ENCODE data around the gene ZNF442.
"Not testable (repeated sequence)": the region's sequence is repeated elsewhere in the genome, so short reads cannot be mapped to it uniquely, and the experiment has no call there.

ZNF442 gene

DNA sequence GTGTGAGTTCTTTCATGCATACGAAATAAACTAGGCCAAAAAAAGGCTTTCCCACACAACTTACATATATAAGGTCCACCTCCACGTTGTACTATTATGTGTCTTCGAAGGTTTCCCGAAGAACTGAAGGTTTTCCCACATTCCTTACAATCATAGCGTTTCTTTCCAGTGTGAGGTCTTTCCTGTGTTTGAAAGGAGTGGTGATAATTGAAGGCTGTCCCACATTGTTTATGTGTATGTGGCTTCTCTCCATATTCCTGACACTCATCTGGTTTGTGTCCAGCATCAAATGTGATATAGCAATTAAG lies 14.6 kb downstream of the ZNF442 start:
- DNase-seq (no peak), ATAC-seq (replicated peaks) (no peak)
- peaks cover 2 to 14% of the 10 kb centered on the region in 2 donors for H3K4me1 Mint-ChIP-seq
- H3K27ac Mint-ChIP-seq = no peak overlapping the region
- peaks cover 24 to 25% of the 10 kb centered on the region in 2 donors for H3K9me3 Mint-ChIP-seq
- no peaks in the 10 kb centered on the region for H3K27me3 Mint-ChIP-seq
- H3K4me3 Mint-ChIP-seq = no peak overlapping the region
- peaks cover 39 to 58% of the 10 kb centered on the region in 2 donors for H3K36me3 Mint-ChIP-seq

DNA sequence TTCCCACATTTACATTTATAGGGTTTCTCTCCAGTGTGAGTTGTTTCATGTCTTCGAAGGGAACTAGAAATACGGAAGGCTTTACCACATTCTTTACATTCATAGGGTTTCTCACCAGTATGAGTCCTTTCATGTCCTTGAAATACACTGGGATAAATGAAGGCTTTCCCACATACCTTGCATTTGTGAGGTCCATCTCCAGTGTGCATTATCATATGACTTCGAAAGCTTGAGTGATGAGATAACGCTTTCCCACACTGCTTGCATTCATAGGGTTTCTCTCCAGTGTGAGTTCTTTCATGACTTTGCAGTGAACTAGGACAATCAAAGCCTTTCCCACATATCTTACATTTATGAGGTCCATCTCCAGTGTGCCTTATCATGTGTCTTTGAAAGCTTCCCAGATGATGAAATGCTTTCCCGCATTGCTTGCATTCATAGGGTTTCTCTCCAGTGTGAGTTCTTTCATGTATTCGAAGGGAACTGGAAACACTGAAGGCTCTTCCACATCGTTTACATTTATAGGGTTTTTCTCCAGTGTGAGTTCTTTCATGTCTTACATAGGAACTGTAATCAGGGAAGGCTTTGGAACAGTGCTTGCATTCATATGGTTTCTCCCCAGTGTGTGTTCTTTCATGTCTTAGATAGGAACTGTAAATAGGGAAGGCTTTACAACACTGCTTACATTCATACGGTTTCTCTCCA lies 15.1 kb downstream of the ZNF442 start:
- H3K4me3 Mint-ChIP-seq = no peak overlapping the region
- H3K27ac Mint-ChIP-seq = no peak overlapping the region
- peaks cover 2 to 14% of the 10 kb centered on the region in 2 donors for H3K4me1 Mint-ChIP-seq
- peaks cover 38 to 58% of the 10 kb centered on the region in 2 donors for H3K36me3 Mint-ChIP-seq
- DNase-seq (no peak), ATAC-seq (replicated peaks) (no peak)
- peaks cover 24 to 25% of the 10 kb centered on the region in 2 donors for H3K9me3 Mint-ChIP-seq
- no peaks in the 10 kb centered on the region for H3K27me3 Mint-ChIP-seq

- no peaks in the 10 kb centered on the region for H3K27me3 Mint-ChIP-seq
- peaks cover 2 to 14% of the 10 kb centered on the region in 2 donors for H3K4me1 Mint-ChIP-seq
- H3K36me3 Mint-ChIP-seq = peaks cover 27 to 37% of the 10 kb centered on the region in 2 donors
- H3K9me3 Mint-ChIP-seq = peaks cover 13 to 14% of the 10 kb centered on the region in 2 donors
- H3K4me3 Mint-ChIP-seq = no peak overlapping the region
- H3K27ac Mint-ChIP-seq = no peak overlapping the region
- ATAC-seq (replicated peaks) (peak; percentile 87 to 90), DNase-seq (no peak)
These were observed 18.6 kb downstream of the ZNF442 start for GRCh38 chr19:12346896-12347295.

DNA sequence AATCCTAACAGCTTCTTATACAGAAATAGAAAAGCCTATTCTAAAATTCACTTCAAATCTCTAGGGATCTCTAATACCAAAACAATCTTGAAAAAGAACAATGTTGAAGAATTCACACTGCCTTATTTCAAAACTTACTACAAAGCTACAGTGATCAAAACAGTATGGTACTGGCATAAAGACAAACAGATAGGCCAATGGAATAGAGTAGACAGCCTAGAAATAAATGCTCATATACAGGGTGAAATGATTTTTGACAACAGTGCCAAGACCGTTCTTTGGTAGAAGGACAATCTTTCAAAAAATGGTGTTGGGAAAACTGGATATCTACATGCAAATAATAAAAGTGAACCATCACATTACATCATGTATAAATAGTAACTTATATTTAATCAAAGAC lies 20.3 kb downstream of the ZNF442 start:
- H3K27me3 Mint-ChIP-seq = no peaks in the 10 kb centered on the region
- H3K4me1 Mint-ChIP-seq = peaks cover 2 to 14% of the 10 kb centered on the region in 2 donors
- DNase-seq = no peak
- peaks cover 14 to 22% of the 10 kb centered on the region in 2 donors for H3K36me3 Mint-ChIP-seq
- ATAC-seq (replicated peaks) = no peak
- H3K4me3 Mint-ChIP-seq = no peak overlapping the region
- peaks cover 5 to 6% of the 10 kb centered on the region in 2 donors for H3K9me3 Mint-ChIP-seq
- no peak overlapping the region for H3K27ac Mint-ChIP-seq

- peak; percentile 88 to 91 for ATAC-seq (replicated peaks)
- no peaks in the 10 kb centered on the region for H3K27me3 Mint-ChIP-seq
These were observed 32.0 kb downstream of the ZNF442 start, which contains the start of gene ZNF563 for GRCh38 chr19:12333162-12334159. ZNF563 (minus strand) TSS chr19:12333633; CDS start chr19:12333482, 151 bp downstream.

DNA sequence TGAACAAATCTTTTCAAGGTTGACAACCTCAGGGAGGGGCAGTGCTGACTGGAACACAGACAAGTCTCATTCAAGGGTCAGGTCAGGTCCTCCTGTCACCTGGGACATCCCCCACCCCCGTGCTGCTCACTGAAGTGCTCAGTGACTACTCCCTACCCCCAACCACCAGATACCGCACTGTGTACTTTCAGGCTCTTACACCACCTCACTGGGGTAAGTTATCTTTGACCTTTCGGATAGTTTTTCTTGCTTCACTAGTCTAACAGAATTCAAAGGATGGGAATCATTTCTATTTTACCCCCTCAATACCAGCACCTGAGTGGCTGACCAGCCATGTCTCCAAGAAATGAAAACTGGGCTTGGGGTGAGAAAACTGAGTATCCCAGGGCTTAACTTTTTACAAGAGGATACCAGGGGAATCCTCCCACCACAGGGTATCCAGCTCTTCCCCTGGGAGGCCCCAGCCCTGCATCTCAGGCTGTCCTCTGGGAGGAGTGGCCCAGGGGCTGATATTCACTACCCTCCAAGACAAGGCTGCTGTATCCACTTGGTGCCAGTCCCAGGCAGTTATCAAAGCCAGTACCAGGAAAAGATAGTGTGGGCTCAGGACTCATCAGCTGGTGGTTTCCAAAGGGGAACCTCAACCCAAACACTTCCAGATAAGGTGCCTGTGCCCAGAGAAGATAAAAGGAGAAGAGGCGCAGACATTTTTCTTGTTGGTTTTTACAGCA lies 34.1 kb downstream of the ZNF442 start:
- Mint-ChIP-seq H3K4me1 (peaks cover 27 to 47% of the 10 kb centered on the region in 2 donors), H3K27ac (peak overlapping the region; percentile 95), H3K9me3 (peaks cover 0 to 1% of the 10 kb centered on the region in 2 donors), H3K27me3 (no peaks in the 10 kb centered on the region), H3K36me3 (peaks cover 4 to 6% of the 10 kb centered on the region in 2 donors), H3K4me3 (peak overlapping the region; percentile 99 to 100)
- DNase-seq = peak; percentile 87
- peak; percentile 84 to 87 for ATAC-seq (replicated peaks)

More at GRCh38 chr19:12333162-12334159, 32.0 kb downstream of the ZNF442 start, which contains the start of gene ZNF563:
- H3K4me3 Mint-ChIP-seq = peak within 1 kb of the TSS; percentile 99 to 100
- peaks cover 2 to 6% of the 10 kb centered on the region in 2 donors for H3K36me3 Mint-ChIP-seq
- DNase-seq = peak; percentile 98
- H3K4me1 Mint-ChIP-seq = peaks cover 27 to 40% of the 10 kb centered on the region in 2 donors
- H3K27ac Mint-ChIP-seq = peak within 1 kb of the TSS; percentile 99
- H3K9me3 Mint-ChIP-seq = no peaks in the 10 kb centered on the region

DNA sequence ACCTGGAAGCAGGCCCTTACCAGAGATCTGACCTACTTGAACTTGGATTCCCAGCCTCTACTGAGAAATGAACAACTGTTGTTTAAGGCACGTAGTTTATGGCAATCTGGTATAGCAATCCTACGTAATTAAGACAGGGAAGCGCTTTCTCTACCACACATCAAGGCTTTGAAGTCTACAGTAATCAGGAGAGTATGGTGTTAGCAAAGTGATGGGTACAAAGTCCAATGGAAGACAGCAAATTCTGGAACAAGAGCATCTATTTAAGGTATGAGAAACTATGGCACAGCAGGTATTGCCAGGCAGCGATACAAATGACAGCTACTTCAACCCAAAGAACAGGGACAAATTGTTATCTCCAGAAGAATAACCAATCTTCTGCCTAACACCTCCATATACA lies 35.1 kb downstream of the ZNF442 start:
- H3K27ac Mint-ChIP-seq = peak overlapping the region; percentile 95
- peak overlapping the region in 1 of 2 donors; percentile 19 for H3K4me3 Mint-ChIP-seq
- ATAC-seq (replicated peaks) (no peak), DNase-seq (no peak)
- H3K36me3 Mint-ChIP-seq = peaks cover 6% of the 10 kb centered on the region in 2 donors
- peaks cover 0 to 1% of the 10 kb centered on the region in 2 donors for H3K9me3 Mint-ChIP-seq
- H3K27me3 Mint-ChIP-seq = no peaks in the 10 kb centered on the region
- H3K4me1 Mint-ChIP-seq = peaks cover 32 to 58% of the 10 kb centered on the region in 2 donors

DNA sequence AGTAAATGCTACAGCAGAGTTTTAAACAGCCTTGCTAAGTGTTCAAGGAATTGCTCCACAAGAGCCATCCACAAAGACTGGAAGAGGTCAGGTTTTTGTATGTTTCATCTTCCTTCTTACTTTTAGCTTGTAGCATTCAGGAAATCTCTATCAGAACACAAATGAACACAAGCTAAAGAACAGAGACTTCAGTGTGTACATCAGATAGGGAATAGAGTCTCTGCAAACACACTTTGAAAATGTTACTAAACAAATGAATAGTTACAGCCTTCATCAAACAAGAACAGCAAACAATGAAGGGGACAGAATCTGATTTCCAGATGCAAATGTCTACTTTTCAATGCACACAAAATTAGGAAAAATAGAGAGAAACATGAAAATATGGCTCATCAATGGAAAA lies 39.8 kb downstream of the ZNF442 start:
- no peak overlapping the region for H3K4me3 Mint-ChIP-seq
- no peaks in the 10 kb centered on the region for H3K27me3 Mint-ChIP-seq
- no peak overlapping the region for H3K27ac Mint-ChIP-seq
- no peak for ATAC-seq (replicated peaks)
- peaks cover 12 to 30% of the 10 kb centered on the region in 2 donors for H3K4me1 Mint-ChIP-seq
- H3K36me3 Mint-ChIP-seq = peaks cover 22 to 26% of the 10 kb centered on the region in 2 donors
- peaks cover 0 to 3% of the 10 kb centered on the region in 2 donors for H3K9me3 Mint-ChIP-seq
- no peak for DNase-seq

DNA sequence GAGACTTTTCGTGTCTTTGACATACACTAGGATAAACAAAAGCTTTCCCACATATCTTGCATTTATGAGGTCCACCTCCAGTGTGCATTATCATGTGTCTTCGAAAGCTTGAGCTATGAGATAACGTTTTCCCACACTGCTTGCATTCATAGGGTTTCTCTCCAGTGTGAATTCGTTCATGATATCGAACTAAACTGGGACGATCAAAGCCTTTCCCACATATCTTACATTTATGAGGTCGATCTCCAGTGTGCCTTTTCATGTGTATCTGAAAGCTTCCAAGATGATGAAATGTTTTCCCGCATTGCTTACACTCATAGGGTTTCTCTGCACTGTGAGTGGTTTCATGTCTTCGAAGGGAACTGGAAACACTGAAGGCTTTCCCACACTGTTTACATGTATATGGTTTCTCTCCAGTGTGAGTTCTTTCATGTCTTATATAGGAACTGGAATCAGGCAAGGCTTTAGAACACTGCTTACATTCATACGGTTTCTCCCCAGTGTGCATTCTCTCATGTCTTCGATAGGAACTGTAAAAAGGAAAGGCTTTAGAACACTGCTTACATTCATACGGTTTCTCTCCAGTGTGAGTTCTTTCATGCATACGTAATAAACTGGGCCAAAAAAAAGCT lies 46.6 kb downstream of the ZNF442 start:
- ATAC-seq (replicated peaks) = no peak
- Mint-ChIP-seq H3K4me3 (no peak overlapping the region), H3K27me3 (no peaks in the 10 kb centered on the region), H3K9me3 (peaks cover 13 to 18% of the 10 kb centered on the region in 2 donors), H3K27ac (no peak overlapping the region), H3K36me3 (peaks cover 51 to 65% of the 10 kb centered on the region in 2 donors), H3K4me1 (peaks cover 0 to 2% of the 10 kb centered on the region in 2 donors)
- no peak for DNase-seq

GRCh38 chr19:12314553-12314952 lies 50.9 kb downstream of the ZNF442 start:
- ATAC-seq (replicated peaks) (no peak), DNase-seq (no peak)
- H3K9me3 Mint-ChIP-seq = peaks cover 11 to 17% of the 10 kb centered on the region in 2 donors
- H3K4me1 Mint-ChIP-seq = peaks cover 0 to 2% of the 10 kb centered on the region in 2 donors
- no peak overlapping the region for H3K4me3 Mint-ChIP-seq
- no peaks in the 10 kb centered on the region for H3K27me3 Mint-ChIP-seq
- no peak overlapping the region for H3K27ac Mint-ChIP-seq
- peaks cover 29 to 40% of the 10 kb centered on the region in 2 donors for H3K36me3 Mint-ChIP-seq

GRCh38 chr19:12308891-12309290 lies 56.6 kb downstream of the ZNF442 start:
- H3K4me3 Mint-ChIP-seq; DNase-seq; H3K9me3 Mint-ChIP-seq; ATAC-seq (replicated peaks); H3K4me1 Mint-ChIP-seq; H3K27me3 Mint-ChIP-seq; H3K27ac Mint-ChIP-seq: not testable (repeated sequence)
- H3K36me3 Mint-ChIP-seq = peaks cover 12 to 22% of the 10 kb centered on the region in 2 donors

All from stimulated activated naive B cell treated with anti-CD40 and anti-IgM and Interleukin-4, amounts not matched to agents 10 μg/mL and 1 μg/mL and 100 μg/mL, for 72 hours (primary cell).